Bladder microvascular endothelial cell (primary cell): ENCODE data around the gene KLHDC10. TPM values are rescaled to one million over a fixed set of nuclear protein-coding genes. Genes with fewer than 3 reads are reported as not detected.

ENCODE experiments used
- total RNA-seq: library from RNA; depleted of rRNA; stranded (reverse); fragments of >200 nt; gene quantifications from 2 replicates; pipeline ENCODE4 v1.2.3, GENCODE V29; 2014

KLHDC10 gene
- 19.4 and 34.6 TPM in 2 replicates for total RNA-seq

GRCh38 chr7:130069978-130070860, at the start of gene KLHDC10:
TSS of gene KLHDC10 (plus strand) at chr7:130070534. CDS start at chr7:130070644, 110 bp downstream.

Other genes with a start within 250 kb of the KLHDC10 start
- 42.3 and 97.3 TPM in 2 replicates for gene UBE2H, start 117.6 kb upstream of the KLHDC10 start, total RNA-seq
- 12.1 and 14.7 TPM in 2 replicates for gene ZC3HC1, start 19.2 kb upstream of the KLHDC10 start, total RNA-seq
- 4.4 and 8.7 TPM in 2 replicates for gene TMEM209, start 134.9 kb downstream of the KLHDC10 start, total RNA-seq
- gene SSMEM1, start 137.3 kb downstream of the KLHDC10 start, total RNA-seq: not detected in 2 replicates
- not detected in 2 replicates for gene CPA2, start 196.3 kb downstream of the KLHDC10 start, total RNA-seq
- gene CPA4, start 222.6 kb downstream of the KLHDC10 start, total RNA-seq: 0.25 TPM in 1 of 2 replicates, not detected in the other